ENCODE measurements around the gene GGTLC1.

The GGTLC1 gene

DNA sequence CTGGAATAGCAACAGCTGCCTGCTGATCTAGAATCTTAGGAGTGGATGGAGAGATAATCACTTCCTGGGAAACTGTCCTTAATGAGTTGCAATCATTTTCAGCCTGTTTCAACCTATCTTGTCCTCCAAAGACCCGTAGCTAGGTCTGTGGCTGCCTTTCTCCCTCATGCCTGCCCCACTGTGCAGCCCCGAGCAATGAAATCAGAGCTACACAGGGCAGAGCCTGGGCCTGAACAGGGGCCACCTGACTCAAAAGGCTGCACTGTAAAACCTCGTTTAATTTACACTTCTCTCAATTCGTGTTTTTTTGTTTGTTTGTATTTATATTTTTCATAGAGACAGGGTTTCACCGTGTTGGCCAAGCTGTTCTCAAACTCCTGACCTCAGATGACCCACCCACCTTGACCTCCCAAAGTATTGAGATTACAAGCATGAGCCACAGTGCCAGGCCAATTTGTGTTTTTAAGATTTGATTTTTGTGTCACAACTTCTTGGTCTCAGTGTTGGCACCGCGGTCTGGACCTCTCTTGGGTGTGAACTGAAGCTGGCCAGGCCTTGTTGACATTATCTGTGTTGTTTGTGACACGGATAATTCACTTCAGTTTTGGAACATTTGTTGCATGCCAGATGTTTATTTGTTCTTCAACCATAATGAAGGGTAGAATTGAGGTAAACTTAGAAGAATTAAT lies 21.5 kb downstream of the GGTLC1 start:
- Mint-ChIP-seq H3K27me3 (ENCODE audit: low read depth) (peaks cover 5% of the 10 kb centered on the region), H3K4me1 (ENCODE audit: low read depth) (no peaks in the 10 kb centered on the region), H3K36me3 (ENCODE audit: low read depth) (no peaks in the 10 kb centered on the region), H3K9me3 (peaks cover 20% of the 10 kb centered on the region), H3K27ac (no peak overlapping the region), H3K4me3 (no peak overlapping the region)
- no peak for DNase-seq (ENCODE audit: low spot score)

DNA sequence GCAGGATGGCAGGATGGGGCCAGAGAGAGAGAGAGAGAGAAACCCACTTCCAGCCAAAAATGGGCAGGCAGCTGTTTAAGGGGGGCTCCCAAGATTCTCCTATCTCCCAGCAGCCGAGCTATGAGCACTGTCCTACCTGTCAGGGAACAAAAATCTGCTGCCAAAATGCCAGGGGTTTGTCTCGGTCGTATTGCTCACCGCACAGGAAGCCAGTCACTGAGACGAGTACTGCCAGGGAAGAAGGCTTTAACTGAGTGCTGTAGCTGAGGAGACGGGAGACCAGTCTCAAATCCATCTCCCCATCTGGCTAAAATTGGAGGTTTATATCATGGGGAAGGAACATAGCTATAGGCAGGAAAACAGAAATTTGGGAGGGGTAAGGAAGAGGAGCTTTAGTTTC lies 22.3 kb downstream of the GGTLC1 start:
- H3K27me3 Mint-ChIP-seq (ENCODE audit: low read depth), result peaks cover 7% of the 10 kb centered on the region
- H3K4me3 Mint-ChIP-seq, result no peak overlapping the region
- H3K36me3 Mint-ChIP-seq (ENCODE audit: low read depth), result no peaks in the 10 kb centered on the region
- H3K27ac Mint-ChIP-seq, result no peak overlapping the region
- H3K4me1 Mint-ChIP-seq (ENCODE audit: low read depth), result no peaks in the 10 kb centered on the region
- no peak for DNase-seq (ENCODE audit: low spot score)
- peaks cover 21% of the 10 kb centered on the region for H3K9me3 Mint-ChIP-seq

DNA sequence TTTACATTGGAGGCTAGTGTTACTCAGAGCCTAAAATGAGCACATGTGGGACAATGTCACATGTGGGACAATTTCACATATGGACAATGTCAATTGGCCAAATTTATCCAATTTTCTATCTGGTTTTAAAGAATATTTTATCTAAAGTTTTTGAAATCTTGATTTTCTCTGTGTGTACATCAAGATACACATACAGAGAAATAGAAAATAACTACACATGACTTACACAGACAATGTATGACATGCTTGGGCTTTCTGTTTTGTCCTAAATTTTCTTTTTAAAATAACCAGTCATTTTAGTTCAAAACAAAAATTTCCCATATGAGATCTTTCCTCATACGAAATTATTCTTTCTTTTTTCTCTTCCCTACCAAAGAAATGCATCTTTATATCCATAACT lies 24.6 kb downstream of the GGTLC1 start:
- peaks cover 1% of the 10 kb centered on the region for H3K4me1 Mint-ChIP-seq (ENCODE audit: low read depth)
- no peak overlapping the region for H3K4me3 Mint-ChIP-seq
- no peaks in the 10 kb centered on the region for H3K36me3 Mint-ChIP-seq (ENCODE audit: low read depth)
- no peak for DNase-seq (ENCODE audit: low spot score)
- peaks cover 21% of the 10 kb centered on the region for H3K9me3 Mint-ChIP-seq
- no peak overlapping the region for H3K27ac Mint-ChIP-seq
- peaks cover 12% of the 10 kb centered on the region for H3K27me3 Mint-ChIP-seq (ENCODE audit: low read depth)

DNA sequence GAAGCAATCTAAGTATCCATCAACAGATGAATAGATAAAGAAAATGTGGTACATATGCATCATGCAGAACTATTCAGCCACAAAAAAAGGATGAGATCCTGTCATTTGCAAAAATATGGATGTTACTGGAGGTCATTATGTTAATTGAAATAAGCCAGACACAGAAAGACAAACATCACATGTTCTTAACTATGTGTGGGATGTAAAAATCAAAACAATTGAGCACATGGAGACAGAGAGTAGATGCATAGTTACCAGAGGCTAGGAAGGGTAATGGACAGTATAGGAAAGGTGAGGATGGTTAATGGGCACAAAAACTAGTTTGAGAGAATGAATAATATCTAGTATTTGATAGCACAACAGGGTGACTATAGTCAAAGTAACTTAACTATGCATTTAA lies 26.3 kb downstream of the GGTLC1 start:
- peaks cover 21% of the 10 kb centered on the region for H3K9me3 Mint-ChIP-seq
- no peak overlapping the region for H3K4me3 Mint-ChIP-seq
- no peak for DNase-seq (ENCODE audit: low spot score)
- H3K27me3 Mint-ChIP-seq (ENCODE audit: low read depth), result peaks cover 12% of the 10 kb centered on the region
- H3K27ac Mint-ChIP-seq, result no peak overlapping the region
- H3K4me1 Mint-ChIP-seq (ENCODE audit: low read depth), result peaks cover 4% of the 10 kb centered on the region
- H3K36me3 Mint-ChIP-seq (ENCODE audit: low read depth), result no peaks in the 10 kb centered on the region

DNA sequence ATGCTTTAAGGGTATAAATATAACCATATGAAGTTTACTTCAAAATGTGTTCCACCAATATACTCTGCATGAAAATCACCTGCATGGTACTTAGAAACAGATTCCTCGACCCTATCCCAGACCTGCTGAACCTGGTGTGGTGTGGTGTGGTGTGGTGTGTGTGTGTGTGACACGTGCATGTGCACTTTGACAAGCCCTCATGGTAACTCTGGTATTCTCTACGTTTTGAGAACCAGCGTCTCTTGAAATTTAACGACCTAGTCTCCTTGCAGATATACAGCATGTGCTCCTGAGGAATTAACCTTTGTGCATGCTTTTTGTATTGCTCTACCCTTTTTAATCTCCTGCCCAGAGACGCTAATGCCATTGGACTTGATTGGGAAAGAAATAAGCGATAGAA lies 29.5 kb downstream of the GGTLC1 start:
- Mint-ChIP-seq H3K27me3 (ENCODE audit: low read depth) (peaks cover 12% of the 10 kb centered on the region), H3K4me1 (ENCODE audit: low read depth) (peaks cover 7% of the 10 kb centered on the region), H3K9me3 (peaks cover 12% of the 10 kb centered on the region), H3K36me3 (ENCODE audit: low read depth) (no peaks in the 10 kb centered on the region), H3K4me3 (no peak overlapping the region), H3K27ac (no peak overlapping the region)
- no peak for DNase-seq (ENCODE audit: low spot score)

DNA sequence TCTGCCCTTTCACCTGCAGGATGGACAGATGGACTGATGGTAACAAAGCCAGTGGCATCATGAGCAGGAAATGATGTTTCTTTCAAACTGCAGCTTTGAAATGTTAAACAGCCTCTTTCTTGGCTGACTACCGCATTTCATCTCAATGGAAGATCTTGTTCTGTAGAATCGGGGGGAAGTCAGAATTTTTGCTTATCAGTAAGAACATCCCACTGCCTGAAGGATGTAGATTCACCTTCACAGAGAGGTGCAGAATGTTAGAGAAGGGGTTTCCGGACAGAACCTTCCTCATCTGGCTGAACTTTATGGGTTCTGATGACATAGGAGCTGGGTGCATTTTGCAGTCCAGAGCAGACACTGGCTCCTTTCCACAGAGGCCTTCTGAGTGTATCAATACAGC lies 32.7 kb downstream of the GGTLC1 start:
- Mint-ChIP-seq H3K27me3 (ENCODE audit: low read depth) (peaks cover 8% of the 10 kb centered on the region), H3K4me3 (no peak overlapping the region), H3K9me3 (no peaks in the 10 kb centered on the region), H3K27ac (no peak overlapping the region), H3K4me1 (ENCODE audit: low read depth) (peaks cover 7% of the 10 kb centered on the region), H3K36me3 (ENCODE audit: low read depth) (no peaks in the 10 kb centered on the region)
- no peak for DNase-seq (ENCODE audit: low spot score)

DNA sequence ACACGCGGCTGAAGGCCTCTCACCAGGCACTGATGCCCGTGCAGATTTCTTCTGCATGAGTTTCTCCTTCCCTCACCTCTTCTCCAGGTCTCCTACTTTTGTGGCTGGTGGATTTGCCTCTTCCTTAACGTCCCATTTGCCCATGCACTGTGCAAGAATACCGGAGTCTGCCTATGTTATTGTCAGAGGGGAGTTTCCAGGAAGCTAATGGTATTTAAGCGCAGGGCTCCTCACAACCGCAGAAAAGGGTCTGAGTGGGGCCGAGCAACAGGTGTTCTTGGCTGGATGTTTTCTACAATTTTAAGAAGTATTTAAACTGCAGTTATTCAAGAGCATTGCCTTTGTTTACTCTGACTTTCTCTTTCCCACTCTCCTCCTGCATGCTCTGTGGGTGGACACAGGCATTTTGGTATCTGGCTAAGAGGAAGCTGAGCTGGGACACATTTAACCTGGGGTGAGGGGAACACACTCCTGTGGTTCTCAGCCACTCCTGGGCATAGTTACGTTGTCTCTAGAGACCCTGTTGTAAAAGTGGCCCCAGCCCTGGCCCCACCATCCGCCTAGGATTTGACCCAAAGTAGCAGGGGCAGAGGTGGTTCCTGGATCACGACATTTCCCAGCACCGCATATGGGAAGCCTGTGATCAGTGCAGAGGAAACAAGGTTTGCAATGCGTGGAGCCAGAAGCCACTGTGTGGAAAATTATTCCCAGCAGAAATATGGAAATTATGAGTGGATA lies 34.4 kb downstream of the GGTLC1 start:
- Mint-ChIP-seq H3K9me3 (no peaks in the 10 kb centered on the region), H3K4me3 (no peak overlapping the region), H3K36me3 (ENCODE audit: low read depth) (no peaks in the 10 kb centered on the region), H3K27me3 (ENCODE audit: low read depth) (peaks cover 6% of the 10 kb centered on the region), H3K27ac (no peak overlapping the region), H3K4me1 (ENCODE audit: low read depth) (peaks cover 6% of the 10 kb centered on the region)
- DNase-seq (ENCODE audit: low spot score), result no peak

DNA sequence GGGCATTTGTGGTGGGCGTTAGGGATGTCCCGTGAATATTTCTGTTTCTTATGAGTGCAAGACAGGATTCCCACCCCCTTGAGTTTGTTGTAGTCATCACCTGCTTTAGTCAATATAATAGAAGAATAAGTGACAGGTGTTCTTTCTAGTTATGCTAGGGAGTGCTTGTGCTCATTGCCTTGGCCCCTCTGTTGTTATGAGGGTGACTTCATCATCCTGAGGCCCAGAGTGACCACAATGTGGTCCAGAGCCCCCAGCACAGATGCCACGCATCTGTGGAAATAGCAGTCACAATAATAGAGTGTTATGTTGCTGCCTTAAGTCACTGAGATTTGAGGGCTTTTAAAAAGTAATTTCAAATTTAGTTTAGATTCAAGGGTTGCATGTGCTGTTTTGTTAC lies 42.4 kb downstream of the GGTLC1 start:
- DNase-seq (ENCODE audit: low spot score), result no peak
- Mint-ChIP-seq H3K9me3 (no peaks in the 10 kb centered on the region), H3K4me1 (ENCODE audit: low read depth) (no peaks in the 10 kb centered on the region), H3K36me3 (ENCODE audit: low read depth) (no peaks in the 10 kb centered on the region), H3K27me3 (ENCODE audit: low read depth) (peaks cover 13% of the 10 kb centered on the region), H3K27ac (no peak overlapping the region), H3K4me3 (no peak overlapping the region)

DNA sequence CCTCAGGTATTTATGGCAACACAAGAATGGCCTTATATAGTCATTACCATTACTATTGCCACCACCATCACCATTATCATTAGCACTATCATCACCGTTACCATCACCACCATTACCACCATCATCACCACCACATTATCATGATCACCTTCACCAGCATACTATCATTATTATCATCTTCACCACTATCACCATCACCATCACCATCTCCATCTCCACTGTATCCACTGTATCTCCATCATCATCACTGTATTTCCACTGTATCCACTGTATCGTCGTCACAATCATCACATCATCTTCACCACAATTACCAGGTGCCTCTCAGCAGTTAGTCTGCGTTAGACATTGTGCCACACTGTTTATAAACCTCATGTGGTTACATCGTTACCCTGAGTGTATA lies 45.3 kb downstream of the GGTLC1 start:
- Mint-ChIP-seq H3K27me3 (ENCODE audit: low read depth) (peaks cover 8% of the 10 kb centered on the region), H3K36me3 (ENCODE audit: low read depth) (no peaks in the 10 kb centered on the region), H3K27ac (no peak overlapping the region), H3K9me3 (peaks cover 3% of the 10 kb centered on the region), H3K4me3 (no peak overlapping the region), H3K4me1 (ENCODE audit: low read depth) (no peaks in the 10 kb centered on the region)
- DNase-seq (ENCODE audit: low spot score), result no peak

DNA sequence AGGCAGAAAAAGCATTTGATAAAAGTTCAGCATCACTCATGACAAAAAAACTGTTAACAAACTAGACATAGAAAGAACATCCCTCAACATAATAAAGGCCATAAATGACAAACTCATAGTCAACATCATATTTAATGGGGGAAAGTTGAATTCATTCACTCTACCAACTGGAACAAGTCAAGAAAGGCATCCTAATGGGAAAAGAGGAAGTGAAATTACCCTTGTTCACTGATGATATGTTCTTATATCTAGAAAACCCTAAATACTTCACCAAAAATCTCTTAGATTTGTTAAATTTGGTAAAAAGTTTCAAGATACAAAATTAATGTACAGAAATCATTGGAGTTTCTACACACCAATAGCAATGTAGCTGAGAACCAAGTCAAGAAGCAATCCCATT lies 48.9 kb downstream of the GGTLC1 start:
- Mint-ChIP-seq H3K27ac (no peak overlapping the region), H3K4me3 (no peak overlapping the region), H3K27me3 (ENCODE audit: low read depth) (peaks cover 7% of the 10 kb centered on the region), H3K4me1 (ENCODE audit: low read depth) (no peaks in the 10 kb centered on the region), H3K9me3 (peaks cover 3% of the 10 kb centered on the region), H3K36me3 (ENCODE audit: low read depth) (no peaks in the 10 kb centered on the region)
- DNase-seq (ENCODE audit: low spot score), result no peak

DNA sequence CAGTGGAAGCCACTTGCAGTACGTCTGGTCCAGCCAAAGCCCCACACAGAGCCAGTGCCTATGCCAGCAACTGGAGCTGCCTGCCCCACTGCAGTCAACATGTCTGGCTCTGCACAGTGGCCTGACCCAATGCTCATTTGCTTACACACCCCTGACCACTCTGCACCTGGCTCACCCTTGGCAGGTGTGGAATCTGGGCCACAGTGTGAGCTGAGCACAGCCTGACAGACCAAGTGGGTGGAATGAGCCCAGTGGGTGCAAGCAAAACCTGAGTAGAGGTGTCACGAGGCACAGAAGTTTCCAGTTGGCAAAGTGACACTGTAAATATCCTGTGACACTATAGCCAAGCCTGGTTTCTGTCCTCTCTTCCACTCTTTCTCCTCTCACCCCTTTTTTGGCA lies 49.5 kb downstream of the GGTLC1 start:
- no peak for DNase-seq (ENCODE audit: low spot score)
- Mint-ChIP-seq H3K27me3 (ENCODE audit: low read depth) (peaks cover 8% of the 10 kb centered on the region), H3K4me3 (no peak overlapping the region), H3K9me3 (peaks cover 3% of the 10 kb centered on the region), H3K27ac (no peak overlapping the region), H3K4me1 (ENCODE audit: low read depth) (no peaks in the 10 kb centered on the region), H3K36me3 (ENCODE audit: low read depth) (no peaks in the 10 kb centered on the region)

DNA sequence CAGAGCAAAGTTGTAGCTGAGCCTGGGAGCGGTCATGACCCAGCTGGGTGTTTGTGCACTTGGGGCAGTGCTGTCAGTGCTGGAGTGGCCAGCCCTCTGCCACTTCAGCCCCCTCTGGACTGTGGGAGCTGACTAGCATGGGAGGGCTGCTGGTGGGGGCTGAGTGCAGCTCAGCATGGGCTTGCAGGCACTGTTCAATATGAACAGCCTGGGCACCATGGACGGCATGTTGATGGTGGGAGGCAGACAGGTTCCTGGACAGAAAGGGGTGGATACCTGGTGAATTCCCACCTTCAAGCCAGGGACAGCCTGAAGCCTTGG lies 50.5 kb downstream of the GGTLC1 start:
- H3K36me3 Mint-ChIP-seq (ENCODE audit: low read depth), result no peaks in the 10 kb centered on the region
- peaks cover 8% of the 10 kb centered on the region for H3K27me3 Mint-ChIP-seq (ENCODE audit: low read depth)
- DNase-seq (ENCODE audit: low spot score), result no peak
- peaks cover 3% of the 10 kb centered on the region for H3K9me3 Mint-ChIP-seq
- H3K27ac Mint-ChIP-seq, result no peak overlapping the region
- H3K4me3 Mint-ChIP-seq, result no peak overlapping the region
- no peaks in the 10 kb centered on the region for H3K4me1 Mint-ChIP-seq (ENCODE audit: low read depth)

DNA sequence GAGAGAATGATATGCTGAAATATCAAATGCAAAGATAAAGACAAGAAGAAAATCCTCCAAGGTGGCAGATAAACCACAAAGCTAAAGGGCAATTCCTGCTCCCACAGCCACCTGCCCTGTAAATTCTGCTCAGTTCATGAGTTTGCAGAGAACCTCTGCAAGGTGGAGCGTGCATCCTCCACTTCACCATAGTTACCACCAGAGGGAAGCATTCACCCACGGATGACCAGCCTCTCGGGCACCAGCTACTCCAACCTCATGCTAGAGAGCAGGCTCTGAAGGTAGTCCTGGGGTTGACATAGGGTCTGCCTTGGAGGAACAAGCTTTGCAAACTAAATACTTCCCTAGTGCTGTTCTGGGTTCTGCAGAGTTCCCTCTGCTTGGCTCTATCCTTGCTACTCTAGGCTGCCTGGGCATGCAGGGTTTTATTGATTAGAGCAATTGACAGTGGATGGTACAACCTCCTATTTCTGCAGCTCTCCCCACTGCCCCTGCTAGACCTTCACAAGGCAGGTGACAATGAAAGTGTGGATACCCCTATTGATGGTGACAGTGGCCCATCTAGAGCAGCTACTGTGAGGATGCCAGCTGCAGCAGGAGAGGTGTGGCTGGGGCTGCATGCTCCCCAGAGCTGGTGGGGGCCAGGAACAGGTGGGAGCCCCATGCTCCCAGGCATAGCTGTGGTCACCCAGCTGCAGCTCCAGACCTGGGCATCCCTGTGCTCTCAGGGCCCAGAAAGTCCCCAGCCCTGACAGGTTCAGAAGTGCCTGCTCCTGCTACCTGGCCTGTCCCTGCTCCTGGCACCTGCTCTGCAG lies 51.1 kb downstream of the GGTLC1 start:
- peaks cover 8% of the 10 kb centered on the region for H3K27me3 Mint-ChIP-seq (ENCODE audit: low read depth)
- H3K9me3 Mint-ChIP-seq, result peaks cover 3% of the 10 kb centered on the region
- no peak overlapping the region for H3K4me3 Mint-ChIP-seq
- no peaks in the 10 kb centered on the region for H3K36me3 Mint-ChIP-seq (ENCODE audit: low read depth)
- DNase-seq (ENCODE audit: low spot score), result peak; percentile 32
- no peak overlapping the region for H3K27ac Mint-ChIP-seq
- no peaks in the 10 kb centered on the region for H3K4me1 Mint-ChIP-seq (ENCODE audit: low read depth)
